SK-N-SH (cell line): ENCODE data around the gene GGCT. TPM values are rescaled to one million over a fixed set of nuclear protein-coding genes. Genes with fewer than 3 reads are reported as not detected.

Experiments used
- CTCF ChIA-PET: fragments of 300-600, 350-600 bp; formaldehyde crosslinking; extraction: SDS; loops from one replicate; lab custom pipeline; 2021; lab: Yijun Ruan, JAX
- POLR2A ChIA-PET: fragments of 350-600 bp; sonication (Branson Sonifier 250); formaldehyde crosslinking; extraction: SDS; loops from one replicate; lab custom pipeline; 2020; ENCODE audit warnings: antibody characterized with exemption, inconsistent platforms; lab: Yijun Ruan, JAX
- DNase-seq: peaks from one replicate; pipeline ENCODE4 v3.0.0; 2012
- H2AFZ ChIP-seq: fragments of 200-600 bp; sonication (generic); 2 replicates; pipeline ENCODE4 v1.8.1; 2016; ENCODE audit warnings: antibody characterized with exemption, mild to moderate bottlenecking, low read depth
- H3F3A ChIP-seq: fragments of 200-600 bp; sonication (generic); replicated peaks from 2 replicates; pipeline ENCODE3; 2016; ENCODE audit warnings: antibody characterized with exemption, mild to moderate bottlenecking; ENCODE audit not compliant: insufficient read depth
- H3K27ac ChIP-seq, 2 experiments: fragments of 200-500 bp in 1 of 2; fragments of 200-600 bp in 1 of 2; sonication (Bioruptor generic) in 1 of 2; sonication (generic), shearing (Covaris generic) in 1 of 2; 2 replicates each; pipeline versions ENCODE4 v1.5.1 to v1.6.1; 2014 to 2016; ENCODE audit warnings: low read depth in 2 of 2, inconsistent platforms in 1 of 2, low read length in 1 of 2, mild to moderate bottlenecking in 1 of 2, mixed read lengths in 1 of 2
- H3K27me3 ChIP-seq: fragments of 200-600 bp; sonication (generic), shearing (Covaris generic); 2 replicates; pipeline ENCODE4 v1.6.1; 2016; ENCODE audit warnings: mixed run types; ENCODE audit not compliant: insufficient read depth
- H3K36me3 ChIP-seq, 2 experiments: fragments of 200-500 bp in 1 of 2; fragments of 200-600 bp in 1 of 2; sonication (Bioruptor generic) in 1 of 2; sonication (generic) in 1 of 2; replicated peaks in 1 of 2; 2 replicates each; pipeline versions ENCODE3 to v1.5.1; 2014 to 2016; ENCODE audit warnings: low read length in 1 of 2, mild to moderate bottlenecking in 1 of 2; ENCODE audit not compliant: insufficient read depth in 2 of 2, control insufficient read depth in 1 of 2
- H3K4me1 ChIP-seq, 2 experiments: fragments of 200-500 bp in 1 of 2; fragments of 200-600 bp in 1 of 2; sonication (Bioruptor generic) in 1 of 2; sonication (generic), shearing (Covaris generic) in 1 of 2; 2 replicates each; pipeline versions ENCODE4 v1.5.1 to v1.6.1; 2014 to 2016; ENCODE audit warnings: low read depth in 1 of 2, low read length in 1 of 2, mixed run types in 1 of 2; ENCODE audit not compliant: insufficient read depth in 2 of 2, control insufficient read depth in 1 of 2
- H3K4me2 ChIP-seq: fragments of 200-600 bp; sonication (generic), shearing (Covaris generic); 2 replicates; pipeline ENCODE4 v1.6.1; 2017; ENCODE audit warnings: mixed run types
- H3K4me3 ChIP-seq, 2 experiments: fragments of 200-500 bp in 1 of 2; fragments of 200-600 bp in 1 of 2; sonication (Bioruptor generic) in 1 of 2; sonication (generic), shearing (Covaris generic) in 1 of 2; 2 replicates each; pipeline versions ENCODE4 v1.5.1 to v1.8.1; 2014 to 2016; ENCODE audit warnings: low read depth in 2 of 2, inconsistent platforms in 1 of 2, low read length in 1 of 2, mild to moderate bottlenecking in 1 of 2, mixed read lengths in 1 of 2, moderate library complexity in 1 of 2
- H3K79me2 ChIP-seq: fragments of 200-600 bp; sonication (generic); 2 replicates; pipeline ENCODE4 v1.8.1; 2017; ENCODE audit warnings: mild to moderate bottlenecking; ENCODE audit not compliant: insufficient read depth
- H3K9ac ChIP-seq: fragments of 200-600 bp; sonication (generic); 2 replicates; pipeline ENCODE4 v1.6.1; 2017; ENCODE audit warnings: mixed run types
- H3K9me2 ChIP-seq: fragments of 200-600 bp; sonication (generic); 2 replicates; pipeline ENCODE4 v1.6.1; 2017; ENCODE audit warnings: mixed run types
- H3K9me3 ChIP-seq: fragments of 200-600 bp; sonication (generic); 2 replicates; pipeline ENCODE4 v1.6.1; 2017; ENCODE audit warnings: mixed run types, mild to moderate bottlenecking, moderate library complexity
- H4K20me1 ChIP-seq: fragments of 200-600 bp; sonication (generic); 2 replicates; pipeline ENCODE4 v1.6.1; 2017; ENCODE audit warnings: mild to moderate bottlenecking, mixed run types; ENCODE audit not compliant: insufficient read depth
- FOSL2 ChIP-seq: IDR thresholded peaks from 2 replicates; pipeline ENCODE4 v1.4.0; 2012; ENCODE audit warnings: low read depth, mild to moderate bottlenecking, moderate library complexity, borderline replicate concordance
- GATA2 ChIP-seq: sonication (generic); formaldehyde crosslinking; IDR thresholded peaks from 2 replicates; pipeline ENCODE4 v1.5.0; 2020; ENCODE audit warnings: mild to moderate bottlenecking, missing genetic modification reagents
- WGBS: methylation state at CpG from one replicate; pipeline ENCODE4 v1.1.6; 2017; ENCODE audit warnings: low lambda C conversion rate; 5-methylcytosine and 5-hydroxymethylcytosine counted together
- polyA plus RNA-seq, 3 experiments: library from polyadenylated mRNA; depleted of rRNA; stranded (reverse); fragments of >200 nt; gene quantifications; 2 replicates each; pipeline ENCODE4 v1.2.3, GENCODE V29; 2012
- TF ChIP-seq, protein P1 (sequence below): IDR thresholded peaks from 2 replicates; pipeline ENCODE4 v1.6.1; 2012; ENCODE audit warnings: mild to moderate bottlenecking, low read depth, low read length, moderate library complexity

GGCT gene
- polyA plus RNA-seq, 1 of the 3 experiments (the other 2 are of a cell fraction), result 20.8 TPM

DNA sequence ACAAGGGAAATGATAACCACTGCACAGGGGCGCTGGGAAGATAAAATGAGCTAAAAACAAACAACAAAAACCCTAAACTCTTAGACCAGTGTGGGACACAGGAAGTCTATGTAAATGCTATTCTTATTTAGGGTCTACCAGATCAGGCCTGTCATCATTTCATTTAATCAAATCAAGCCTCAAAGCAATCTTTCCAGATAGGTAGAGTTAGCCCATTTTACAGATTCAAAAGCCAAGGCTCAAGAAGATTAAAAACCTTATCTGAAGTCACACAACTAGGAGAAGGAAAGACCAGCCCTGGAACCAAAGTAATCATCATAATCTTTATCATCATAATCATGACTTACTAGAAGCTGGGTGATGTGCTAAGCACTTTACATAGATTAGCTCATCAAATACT lies 30.7 kb downstream of the GGCT start:
- peaks cover 13 to 76% of the 10 kb centered on the region in 2 experiments for H3K4me1 ChIP-seq
- H3K4me2 ChIP-seq, result no peak overlapping the region
- TF ChIP-seq, protein P1, sequence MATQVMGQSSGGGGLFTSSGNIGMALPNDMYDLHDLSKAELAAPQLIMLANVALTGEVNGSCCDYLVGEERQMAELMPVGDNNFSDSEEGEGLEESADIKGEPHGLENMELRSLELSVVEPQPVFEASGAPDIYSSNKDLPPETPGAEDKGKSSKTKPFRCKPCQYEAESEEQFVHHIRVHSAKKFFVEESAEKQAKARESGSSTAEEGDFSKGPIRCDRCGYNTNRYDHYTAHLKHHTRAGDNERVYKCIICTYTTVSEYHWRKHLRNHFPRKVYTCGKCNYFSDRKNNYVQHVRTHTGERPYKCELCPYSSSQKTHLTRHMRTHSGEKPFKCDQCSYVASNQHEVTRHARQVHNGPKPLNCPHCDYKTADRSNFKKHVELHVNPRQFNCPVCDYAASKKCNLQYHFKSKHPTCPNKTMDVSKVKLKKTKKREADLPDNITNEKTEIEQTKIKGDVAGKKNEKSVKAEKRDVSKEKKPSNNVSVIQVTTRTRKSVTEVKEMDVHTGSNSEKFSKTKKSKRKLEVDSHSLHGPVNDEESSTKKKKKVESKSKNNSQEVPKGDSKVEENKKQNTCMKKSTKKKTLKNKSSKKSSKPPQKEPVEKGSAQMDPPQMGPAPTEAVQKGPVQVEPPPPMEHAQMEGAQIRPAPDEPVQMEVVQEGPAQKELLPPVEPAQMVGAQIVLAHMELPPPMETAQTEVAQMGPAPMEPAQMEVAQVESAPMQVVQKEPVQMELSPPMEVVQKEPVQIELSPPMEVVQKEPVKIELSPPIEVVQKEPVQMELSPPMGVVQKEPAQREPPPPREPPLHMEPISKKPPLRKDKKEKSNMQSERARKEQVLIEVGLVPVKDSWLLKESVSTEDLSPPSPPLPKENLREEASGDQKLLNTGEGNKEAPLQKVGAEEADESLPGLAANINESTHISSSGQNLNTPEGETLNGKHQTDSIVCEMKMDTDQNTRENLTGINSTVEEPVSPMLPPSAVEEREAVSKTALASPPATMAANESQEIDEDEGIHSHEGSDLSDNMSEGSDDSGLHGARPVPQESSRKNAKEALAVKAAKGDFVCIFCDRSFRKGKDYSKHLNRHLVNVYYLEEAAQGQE, result no peak
- H2AFZ ChIP-seq, result no peak overlapping the region
- CTCF ChIA-PET, result interaction anchor here (1.1 to 3.5 kb wide), 3 partner anchors 14 to 90 kb away, joined by 3 to 17 read pairs (median 4); no protein-coding TSS in a partner anchor
- H3K79me2 ChIP-seq, result peaks cover 31% of the 10 kb centered on the region
- no peak for DNase-seq
- WGBS, result 100% methylated on average over 1 of the region's 1 CpG
- H3K27me3 ChIP-seq, result no peaks in the 10 kb centered on the region
- H3K9me3 ChIP-seq, result no peaks in the 10 kb centered on the region
- POLR2A ChIA-PET, result no interaction called here
- H3K27ac ChIP-seq, result peak overlapping the region in 1 of 2 experiments; percentile 98; a peak in 1 of 4 replicates
- H4K20me1 ChIP-seq, result no peaks in the 10 kb centered on the region
- H3K36me3 ChIP-seq, result peaks cover 0 to 8% of the 10 kb centered on the region in 2 experiments
- no peaks in the 10 kb centered on the region for H3K9me2 ChIP-seq
- no peak overlapping the region for H3K9ac ChIP-seq
- peaks cover 7% of the 10 kb centered on the region for H3F3A ChIP-seq
- H3K4me3 ChIP-seq, result no peak overlapping the region

DNA sequence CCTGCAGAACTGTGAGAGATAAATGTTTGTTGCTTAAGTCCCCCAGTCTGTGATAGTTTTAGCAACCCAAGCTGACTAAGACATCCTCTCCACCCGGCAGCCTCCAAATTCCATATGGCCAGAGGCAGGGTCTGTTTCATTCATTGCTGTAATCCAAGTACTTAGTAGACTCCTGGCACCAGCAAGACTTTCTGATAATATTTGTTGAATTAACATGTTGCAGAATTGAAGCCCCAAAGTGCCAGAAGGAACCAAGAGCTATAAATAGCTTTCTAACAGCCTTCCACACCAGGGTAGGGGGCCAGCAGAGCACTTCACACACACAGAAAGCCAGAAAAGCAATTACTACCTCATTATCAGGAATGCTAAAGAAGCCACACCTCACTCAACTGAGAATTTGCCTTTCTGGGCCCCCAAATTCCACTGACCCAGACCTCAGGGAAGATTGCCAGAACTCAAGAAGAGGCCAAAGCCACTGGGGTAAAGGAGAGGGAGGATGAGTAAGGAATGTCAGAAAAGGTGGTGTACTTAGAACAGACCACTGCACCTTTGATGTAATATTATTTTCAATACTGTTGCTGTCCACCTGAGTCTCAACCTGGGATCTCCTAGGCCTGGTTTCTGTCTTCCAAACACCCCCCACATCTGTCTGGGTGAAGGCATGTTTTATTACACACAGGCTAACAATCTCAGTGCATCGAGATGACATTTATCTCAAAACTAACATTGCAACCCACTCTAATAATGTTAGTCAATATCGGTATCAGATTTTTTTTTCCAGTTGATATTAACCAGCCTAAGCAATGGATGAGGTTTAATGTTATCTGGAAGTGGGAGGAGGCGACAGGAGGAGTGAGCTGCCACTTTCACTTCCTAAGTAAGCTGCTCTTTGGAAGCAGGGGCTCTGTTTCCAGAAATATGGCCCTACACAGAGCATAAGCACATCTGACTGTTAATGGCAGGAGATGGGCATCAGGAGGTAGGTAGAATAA lies 31.5 kb downstream of the GGCT start:
- H3F3A ChIP-seq, result peaks cover 4% of the 10 kb centered on the region
- H3K36me3 ChIP-seq, result peaks cover 0 to 8% of the 10 kb centered on the region in 2 experiments
- H3K27me3 ChIP-seq, result no peaks in the 10 kb centered on the region
- H3K27ac ChIP-seq, result peak overlapping the region in 1 of 2 experiments; percentile 98; a peak in 2 of 4 replicates
- peaks cover 39% of the 10 kb centered on the region for H3K79me2 ChIP-seq
- peaks cover 14 to 79% of the 10 kb centered on the region in 2 experiments for H3K4me1 ChIP-seq
- ChIA-PET POLR2A (interaction anchor here (1.0 kb wide), 1 partner anchor 13 kb away, joined by 4 read pairs; no protein-coding TSS in a partner anchor), CTCF (interaction anchor here (0.6 to 3.5 kb wide), 4 partner anchors 15 to 197 kb away, joined by 3 to 17 read pairs (median 3); no protein-coding TSS in a partner anchor)
- no peaks in the 10 kb centered on the region for H3K9me3 ChIP-seq
- H3K4me3 ChIP-seq, result no peak overlapping the region; a peak in 1 of 4 replicates
- H4K20me1 ChIP-seq, result no peaks in the 10 kb centered on the region
- no peak overlapping the region for H3K4me2 ChIP-seq
- H3K9ac ChIP-seq, result no peak overlapping the region
- 59% methylated on average over 4 of the region's 4 CpGs for WGBS
- H3K9me2 ChIP-seq, result no peaks in the 10 kb centered on the region
- H2AFZ ChIP-seq, result no peak overlapping the region
- DNase-seq, result no peak
- TF ChIP-seq FOSL2 (no peak), GATA2 (CRISPR knock-in tag) (peak; percentile 53)
- TF ChIP-seq, all 33 proteins: peak for 1
